Cerebellar nuclear complex (tissue), 1 donor: ENCODE data around the gene DMRTB1.

ENCODE experiments used
- DNase-seq, 2 experiments: peaks; one replicate each; lab custom pipeline; 2025; lab: John Stamatoyannopoulos, UW

Gene DMRTB1

DNA sequence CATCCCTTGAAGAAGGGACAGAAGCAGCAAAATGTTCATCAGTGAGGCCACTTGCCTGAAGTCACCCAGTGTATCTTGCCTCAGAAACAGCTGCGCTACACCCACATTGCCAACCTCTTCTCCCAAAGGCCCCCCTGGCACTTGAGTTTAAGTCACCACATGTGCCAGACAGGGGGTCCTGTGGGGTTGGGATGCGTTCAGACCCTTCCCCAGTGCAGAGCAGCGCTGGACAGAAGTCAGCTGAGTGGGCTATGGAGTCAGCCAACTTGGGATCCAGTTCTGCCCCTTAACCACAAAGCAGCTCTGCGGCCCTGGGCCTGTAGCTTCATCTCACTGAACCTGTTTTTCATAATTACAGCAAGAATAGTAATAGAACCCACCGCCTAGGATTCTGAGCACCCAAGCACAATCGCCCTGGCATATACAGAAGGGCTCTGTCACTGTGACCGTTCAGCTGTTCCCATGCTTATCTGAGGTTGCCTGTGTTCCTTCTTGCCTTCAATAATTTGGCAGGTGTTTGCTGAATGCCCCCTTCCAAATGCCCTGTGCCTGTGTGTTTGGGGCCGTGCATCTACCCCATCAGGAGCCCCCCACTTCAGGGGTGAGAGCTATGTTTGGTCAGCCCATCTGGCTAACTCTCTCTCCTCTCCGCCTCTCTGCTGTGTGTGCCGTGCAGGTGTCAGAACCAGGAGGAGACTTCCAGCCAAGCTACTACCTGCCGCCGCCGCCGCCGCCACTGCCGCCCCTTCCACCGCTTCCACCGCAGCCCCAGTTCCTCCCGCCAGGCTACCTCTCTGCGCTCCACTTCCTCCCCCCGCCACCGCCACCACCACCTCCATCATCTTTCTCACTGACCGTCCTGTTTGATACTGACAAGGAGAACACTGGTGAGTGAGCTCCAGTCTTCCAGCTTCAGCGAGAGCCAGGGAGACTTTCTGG is 5.0 kb downstream of the DMRTB1 start:
- no peak for DNase-seq

- no peak for DNase-seq
These were observed 6.1 kb downstream of the DMRTB1 start for GRCh38 chr1:53465023-53465957.

- no peak for DNase-seq
These were observed 8.2 kb downstream of the DMRTB1 start for GRCh38 chr1:53467391-53467790.

- no peak for DNase-seq
These were observed 9.2 kb downstream of the DMRTB1 start for GRCh38 chr1:53468374-53468773.

- no peak for DNase-seq
These were observed 10.2 kb downstream of the DMRTB1 start for GRCh38 chr1:53469373-53469772.

GRCh38 chr1:53470155-53470554 is 11.0 kb downstream of the DMRTB1 start:
- no peak for DNase-seq

- DNase-seq = no peak
These were observed 11.4 kb downstream of the DMRTB1 start for GRCh38 chr1:53470584-53470983.

GRCh38 chr1:53471000-53471399 is 11.8 kb downstream of the DMRTB1 start:
- no peak for DNase-seq

DNA sequence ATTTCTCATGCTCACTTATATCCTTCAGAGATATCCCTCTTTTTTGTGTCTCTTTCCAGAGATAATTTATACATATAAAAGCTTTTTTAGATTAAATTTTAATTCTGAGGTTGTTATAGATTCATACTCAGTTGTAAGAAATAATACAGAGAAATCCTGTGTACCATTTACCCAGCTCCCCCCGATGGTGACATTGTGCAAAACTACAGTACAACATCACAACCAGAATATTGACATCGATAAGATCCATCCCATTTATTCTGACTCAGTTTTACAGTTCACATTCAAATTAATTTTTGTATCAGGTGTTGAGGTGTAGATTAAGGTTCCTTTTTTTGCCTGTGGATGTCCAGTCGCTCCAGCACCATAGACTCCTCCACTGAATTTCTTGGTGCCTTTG is 14.3 kb downstream of the DMRTB1 start:
- DNase-seq = no peak

DNA sequence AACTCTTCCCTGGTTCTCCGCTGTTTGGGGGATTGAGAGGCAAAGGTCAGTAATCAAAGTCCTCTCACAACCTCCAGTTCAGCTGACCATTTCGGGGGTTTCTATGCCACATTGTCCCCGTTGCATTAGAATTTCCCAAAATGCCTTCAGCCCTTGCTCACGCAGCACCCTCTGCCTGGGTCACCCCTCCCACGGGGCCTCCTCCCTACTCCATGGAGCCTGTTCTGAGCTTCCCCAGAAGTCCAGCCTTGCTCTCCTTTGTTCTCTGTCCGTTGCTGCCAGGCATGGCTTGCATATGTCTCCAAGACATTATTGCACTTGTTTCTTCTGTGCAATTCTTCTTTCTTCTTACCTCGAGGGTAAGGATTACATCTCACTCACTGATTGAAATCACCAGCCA is 16.5 kb downstream of the DMRTB1 start:
- DNase-seq = no peak

DNA sequence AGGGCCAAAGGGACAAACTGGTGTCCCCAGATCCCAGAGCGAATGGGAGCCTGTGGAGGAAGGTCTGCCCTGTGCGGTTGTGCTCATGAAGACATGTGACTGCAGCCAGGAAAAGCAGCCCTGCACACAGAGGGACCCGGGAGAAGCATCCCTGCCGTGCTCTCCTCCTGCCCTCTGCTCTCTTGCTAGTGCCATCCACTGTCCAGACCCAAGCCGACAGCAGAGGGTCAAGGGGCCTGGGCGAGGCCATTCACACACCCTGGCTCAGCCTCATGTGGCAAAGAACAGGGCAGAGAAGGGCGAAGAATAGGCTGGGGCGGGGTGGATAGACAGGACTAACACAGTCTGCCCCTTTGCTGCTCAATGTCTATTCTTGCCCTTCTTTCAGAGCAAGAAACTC is 17.4 kb downstream of the DMRTB1 start:
- DNase-seq = no peak

GRCh38 chr1:53477651-53478501 is 18.7 kb downstream of the DMRTB1 start:
- DNase-seq = no peak

- DNase-seq = no peak
These were observed 19.3 kb downstream of the DMRTB1 start for GRCh38 chr1:53478502-53478818.

- DNase-seq = no peak
These were observed 21.5 kb downstream of the DMRTB1 start for GRCh38 chr1:53480678-53481077.

DNA sequence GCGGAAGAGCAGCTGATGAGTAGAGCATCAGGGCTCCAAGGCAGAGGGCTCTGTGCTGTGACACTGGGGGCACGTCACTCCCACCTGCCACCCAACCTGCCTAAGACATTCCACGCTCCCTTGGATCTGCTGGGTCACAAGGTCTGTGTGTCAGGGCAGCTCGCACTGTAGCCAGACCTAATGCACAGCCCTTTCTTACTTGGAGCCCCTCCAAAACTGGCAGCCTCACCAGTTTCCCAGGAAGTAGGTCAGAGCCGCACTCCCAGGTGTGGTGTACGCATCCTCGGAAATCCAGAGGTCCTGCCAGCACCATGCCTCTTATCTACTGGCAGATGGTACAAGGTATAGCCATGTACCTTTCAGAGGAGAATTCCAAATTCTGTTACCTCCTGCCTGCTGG is 22.3 kb downstream of the DMRTB1 start:
- no peak for DNase-seq

DNA sequence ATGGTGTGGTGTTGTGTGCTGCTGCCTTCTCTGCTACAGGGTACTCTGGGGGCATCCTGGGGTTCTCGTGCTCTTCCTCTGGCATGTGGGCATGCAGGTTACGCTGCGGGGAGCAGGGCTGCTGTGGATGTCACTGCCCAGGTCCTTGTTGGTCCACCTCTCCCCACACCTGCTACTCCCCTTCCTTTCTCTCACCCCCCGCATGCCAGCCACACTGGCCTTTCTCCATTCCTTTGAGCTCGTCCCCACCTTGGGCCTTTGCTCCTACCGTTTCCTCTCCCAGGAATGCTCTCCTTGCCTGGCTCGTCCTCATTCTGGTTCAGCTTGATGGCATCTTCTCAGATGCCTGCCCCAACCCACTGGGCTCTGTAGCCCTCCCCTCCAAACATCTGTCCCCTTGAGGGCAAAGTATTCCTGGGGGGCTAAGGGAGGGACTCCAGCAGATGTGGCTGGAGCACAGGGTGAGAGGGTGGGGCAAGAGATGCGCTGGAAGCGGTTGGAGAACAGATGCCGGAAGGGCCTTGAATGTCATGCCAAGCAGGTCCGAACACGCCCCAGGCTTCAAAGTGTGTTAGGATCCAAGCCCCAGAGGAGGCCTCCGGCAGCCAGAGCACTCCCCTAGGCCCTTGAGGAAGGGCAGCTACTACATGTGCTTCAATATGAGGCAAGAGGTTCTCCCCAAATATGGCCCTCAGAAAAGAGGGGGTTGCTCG is 23.4 kb downstream of the DMRTB1 start:
- no peak for DNase-seq

- DNase-seq = no peak
These were observed 24.0 kb downstream of the DMRTB1 start for GRCh38 chr1:53483170-53483569.

GRCh38 chr1:53483656-53484055 is 24.5 kb downstream of the DMRTB1 start:
- no peak for DNase-seq

DNA sequence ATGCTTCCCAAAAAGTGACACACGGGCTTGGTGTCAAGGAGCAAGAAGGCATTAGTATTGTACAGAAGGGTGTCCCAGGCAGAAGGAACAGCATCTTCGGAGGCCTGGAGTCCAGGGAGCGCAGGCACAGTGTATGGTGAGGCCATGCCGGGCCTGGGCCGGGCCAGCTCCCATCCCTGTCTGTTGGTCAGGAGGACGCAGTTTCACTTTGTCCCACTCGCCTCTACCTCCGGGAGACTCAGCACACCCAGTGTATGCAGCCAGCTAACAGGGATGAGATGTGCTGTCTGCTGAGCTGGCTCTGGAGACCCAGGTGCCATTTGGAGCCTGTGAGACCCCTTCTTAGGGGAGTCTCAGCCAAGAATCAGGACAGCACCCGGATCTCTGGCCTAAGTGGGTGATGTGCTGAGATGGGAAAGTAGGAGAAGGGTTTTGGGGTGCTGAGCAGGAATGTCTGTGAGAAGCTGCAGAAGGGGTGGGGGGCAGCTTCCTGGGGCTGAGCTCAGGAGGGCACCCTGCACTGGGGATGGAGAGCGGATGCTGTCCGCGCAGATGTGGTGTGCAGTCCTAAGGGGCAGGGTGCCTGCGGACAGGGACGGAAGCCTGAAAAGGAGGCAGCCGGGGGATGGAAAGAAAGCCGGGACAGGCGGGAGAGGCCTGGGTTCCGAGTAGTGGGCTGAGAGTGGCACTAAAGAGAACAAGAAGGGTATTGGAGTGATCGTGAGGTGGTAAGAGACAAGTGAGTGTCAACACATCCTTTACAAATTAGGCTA is 25.7 kb downstream of the DMRTB1 start:
- no peak for DNase-seq
